ENCODE measurements around the gene HMX1.

The HMX1 gene

DNA sequence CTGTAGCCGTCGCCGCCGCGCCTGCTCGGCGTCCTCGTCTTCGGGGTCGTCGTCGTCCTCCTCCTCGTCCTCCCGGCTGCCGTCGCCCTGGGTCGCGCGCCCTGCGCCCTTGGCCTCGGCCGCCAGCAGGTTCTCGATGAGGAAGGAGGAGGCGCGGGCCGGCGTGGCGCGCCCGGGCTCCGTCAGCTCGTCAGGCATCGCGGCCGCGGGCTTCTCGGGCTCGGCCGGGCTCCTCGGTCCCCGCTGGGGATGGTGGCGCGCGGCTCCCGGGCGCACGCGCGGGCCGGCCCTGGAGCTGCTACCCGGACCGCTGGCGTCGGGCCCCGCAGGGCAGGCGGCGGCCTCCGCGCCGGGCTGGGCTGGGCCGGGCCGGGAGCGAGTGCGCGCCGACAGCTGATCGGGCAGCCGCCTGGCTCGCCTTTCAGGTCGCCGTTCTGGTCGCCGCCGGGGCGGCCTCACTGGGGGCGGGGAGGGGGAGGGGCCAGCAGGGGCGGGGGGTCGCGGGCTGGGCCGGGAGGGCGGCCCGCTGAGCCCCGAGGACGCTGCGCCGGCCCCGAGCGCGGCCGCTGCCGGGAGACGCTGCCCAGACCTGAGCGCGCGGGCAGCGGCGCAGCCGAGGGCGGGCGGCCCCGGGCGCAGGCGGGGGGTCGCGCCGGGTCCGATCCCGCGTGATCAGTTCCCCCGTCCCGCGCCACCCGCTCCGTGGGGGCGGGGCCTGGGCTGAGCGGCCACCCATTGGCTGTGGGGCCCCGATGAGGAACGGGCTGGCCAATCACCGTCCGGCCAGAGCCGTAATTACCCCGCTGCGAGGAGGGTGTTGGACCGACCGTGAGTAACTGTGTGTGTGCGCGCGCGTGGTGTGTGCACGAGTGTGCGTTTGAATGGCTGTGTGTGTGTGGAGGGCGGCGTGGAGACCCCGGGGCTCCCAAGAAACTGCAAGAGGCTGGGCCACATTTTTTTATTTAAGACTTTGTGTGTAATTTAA, at the start of gene HMX1:
TSS of gene HMX1 (minus strand) at position 423 of the 985 bp plus-strand sequence. CDS start at position 198, 225 bp downstream.
- in situ Hi-C loops (cut with HindIII; ENCODE audit: low sequenced_read_pairs) = no loop called here

GRCh38 chr4:8920969-8921368, 49.3 kb upstream of the HMX1 start:
- in situ Hi-C loops (cut with HindIII; ENCODE audit: low sequenced_read_pairs) = no loop called here

DNA sequence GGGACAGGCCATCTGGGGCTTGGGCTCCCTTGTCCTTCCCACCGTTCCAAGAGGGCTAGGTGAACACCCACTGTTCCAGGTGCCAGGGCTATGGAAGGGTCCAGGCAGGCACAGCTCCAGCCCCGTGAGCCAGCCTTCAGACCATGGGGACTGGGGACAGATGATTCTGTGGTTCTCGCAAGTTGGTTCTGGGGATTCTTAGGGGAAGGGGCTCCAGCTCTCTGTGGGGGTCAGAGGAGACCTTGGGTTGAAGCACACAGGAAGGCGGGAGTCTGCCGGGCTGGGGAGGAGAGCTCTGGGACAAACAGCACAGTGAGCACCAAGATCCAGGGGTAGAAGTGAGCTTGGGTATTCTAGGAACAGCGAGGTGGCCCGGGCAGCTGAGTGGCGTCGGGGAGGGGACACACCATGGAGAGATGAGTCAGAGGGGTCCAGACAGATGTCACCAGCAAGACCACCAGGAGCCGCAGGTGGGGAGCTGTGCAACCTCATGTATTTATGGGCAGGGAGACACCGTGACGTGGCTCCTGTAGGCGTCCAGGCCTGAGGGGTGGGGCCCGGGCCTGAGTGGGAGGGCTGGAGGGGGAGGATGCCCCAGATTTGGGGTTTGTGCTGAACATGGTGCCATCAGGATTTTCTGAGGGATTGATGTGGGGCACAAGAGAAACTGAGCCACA, 48.8 kb upstream of the HMX1 start:
- in situ Hi-C loops (cut with HindIII; ENCODE audit: low sequenced_read_pairs) = no loop called here

DNA sequence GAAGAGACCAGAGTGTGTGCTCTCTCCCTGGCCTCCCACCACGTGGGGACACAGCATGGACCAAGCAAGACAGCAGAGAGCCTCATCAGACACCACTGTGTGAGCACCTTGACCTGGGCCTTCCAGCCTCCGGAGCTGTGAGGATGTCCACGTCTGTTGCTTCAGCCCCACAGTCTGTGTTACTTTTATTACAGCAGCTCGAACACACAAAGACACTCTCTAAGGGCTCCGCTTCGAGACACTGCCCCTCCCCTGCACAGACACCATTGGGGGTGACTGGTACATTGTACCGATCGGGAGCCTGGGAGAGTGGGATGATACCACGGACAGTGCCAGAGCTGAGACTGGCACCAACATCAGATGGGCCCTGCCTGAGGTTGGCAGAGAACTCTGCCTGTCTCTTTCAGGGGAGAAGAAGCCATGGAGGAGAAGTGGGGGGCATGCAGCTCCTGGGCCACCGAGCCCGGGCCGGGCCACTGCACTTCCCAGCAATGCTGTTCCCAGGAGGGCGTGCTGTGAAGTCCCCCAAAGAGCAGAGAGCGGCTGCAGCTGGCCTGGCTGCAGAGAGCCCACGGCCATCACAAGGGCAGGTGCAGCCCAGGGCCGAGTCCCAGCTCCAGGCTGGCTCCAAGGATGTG, 48.1 kb upstream of the HMX1 start:
- in situ Hi-C loops (cut with HindIII; ENCODE audit: low sequenced_read_pairs) = no loop called here

- in situ Hi-C loops (cut with HindIII; ENCODE audit: low sequenced_read_pairs) = no loop called here
These were observed 46.5 kb upstream of the HMX1 start for GRCh38 chr4:8917868-8918783.

GRCh38 chr4:8917321-8917811, 45.7 kb upstream of the HMX1 start:
- in situ Hi-C loops (cut with HindIII; ENCODE audit: low sequenced_read_pairs) = no loop called here

DNA sequence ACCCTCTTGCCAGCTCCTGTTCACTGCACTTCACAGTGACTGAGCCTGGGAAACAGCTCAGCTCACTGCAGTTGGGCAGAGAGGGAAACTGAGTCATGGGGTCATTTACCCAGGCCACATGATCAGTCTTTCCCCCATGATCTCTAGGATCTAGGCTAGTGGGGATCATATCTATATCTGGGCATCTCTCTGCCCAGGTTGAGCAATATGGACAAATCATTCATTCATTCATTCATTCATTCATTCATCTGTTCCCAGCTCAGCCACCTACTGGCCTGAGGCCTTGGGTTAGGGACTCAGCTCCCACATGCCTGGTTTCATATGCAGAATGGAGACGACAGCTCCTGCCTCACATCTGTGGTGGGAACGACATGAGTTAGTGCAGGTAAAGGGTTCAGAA, 45.3 kb upstream of the HMX1 start:
- in situ Hi-C loops (cut with HindIII; ENCODE audit: low sequenced_read_pairs) = no loop called here

DNA sequence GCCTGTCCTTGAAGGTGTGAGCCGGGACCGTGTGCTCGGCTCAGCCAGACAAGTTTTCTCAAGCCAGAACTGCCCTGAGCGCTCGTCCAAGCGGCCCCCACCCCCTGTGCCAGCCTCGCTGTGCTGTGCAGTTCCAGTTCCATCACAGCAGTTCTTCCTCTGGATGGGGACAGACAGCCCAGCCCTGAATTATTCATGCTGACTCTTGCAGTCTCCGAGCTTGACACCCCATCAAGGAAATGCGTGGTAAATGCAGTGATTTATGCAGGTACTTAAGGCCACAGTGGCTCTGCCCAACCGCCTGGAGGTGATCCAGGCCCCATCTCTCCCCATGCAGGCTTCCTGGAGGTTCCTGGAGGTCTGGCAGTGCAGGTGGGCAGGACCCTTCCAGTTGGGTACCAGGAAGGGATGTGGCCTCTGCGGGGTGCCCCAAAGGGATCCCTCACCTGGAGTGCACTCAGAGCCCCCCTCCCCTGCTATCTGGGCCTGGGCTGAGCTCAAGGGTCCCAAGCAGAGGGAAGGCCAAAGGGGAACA, 44.8 kb upstream of the HMX1 start:
- in situ Hi-C loops (cut with HindIII; ENCODE audit: low sequenced_read_pairs) = no loop called here

GRCh38 chr4:8915201-8916200, 43.9 kb upstream of the HMX1 start:
- in situ Hi-C loops (cut with HindIII; ENCODE audit: low sequenced_read_pairs) = no loop called here

DNA sequence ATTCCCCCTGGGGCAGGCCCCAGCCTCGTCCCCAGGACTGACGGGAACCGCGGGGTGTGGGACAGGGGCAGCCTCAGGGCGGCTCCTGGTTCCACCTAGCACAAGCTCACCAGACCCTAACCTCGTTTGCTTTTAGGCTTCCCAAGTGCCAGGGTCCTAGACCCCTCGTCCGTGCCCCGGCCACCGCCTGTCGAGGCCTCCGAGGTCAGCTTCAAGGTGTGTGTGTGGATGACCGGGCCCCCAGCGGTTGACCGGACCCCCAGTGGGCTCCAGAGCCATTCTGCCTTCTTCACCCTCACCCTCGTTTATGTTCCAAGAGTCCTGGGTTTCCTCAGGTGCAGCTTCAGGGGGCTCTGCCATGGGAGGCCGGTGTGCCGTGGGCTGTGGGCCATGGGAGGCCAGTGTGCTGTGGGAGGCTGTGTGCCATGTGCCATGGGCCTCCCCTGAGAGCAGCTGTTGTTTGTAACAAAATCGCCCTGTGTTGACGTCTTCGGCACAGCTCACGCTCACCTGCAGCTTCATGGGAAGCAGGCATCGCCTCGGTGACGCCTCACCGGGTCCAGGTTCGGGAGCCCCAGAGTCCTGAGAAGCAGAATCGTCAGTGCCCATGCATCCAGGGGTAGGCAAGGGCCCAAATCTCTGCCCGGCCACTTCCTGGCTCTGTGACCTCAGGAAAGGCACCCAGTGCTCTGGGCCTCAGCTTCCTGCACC, 43.0 kb upstream of the HMX1 start:
- in situ Hi-C loops (cut with HindIII; ENCODE audit: low sequenced_read_pairs) = no loop called here

DNA sequence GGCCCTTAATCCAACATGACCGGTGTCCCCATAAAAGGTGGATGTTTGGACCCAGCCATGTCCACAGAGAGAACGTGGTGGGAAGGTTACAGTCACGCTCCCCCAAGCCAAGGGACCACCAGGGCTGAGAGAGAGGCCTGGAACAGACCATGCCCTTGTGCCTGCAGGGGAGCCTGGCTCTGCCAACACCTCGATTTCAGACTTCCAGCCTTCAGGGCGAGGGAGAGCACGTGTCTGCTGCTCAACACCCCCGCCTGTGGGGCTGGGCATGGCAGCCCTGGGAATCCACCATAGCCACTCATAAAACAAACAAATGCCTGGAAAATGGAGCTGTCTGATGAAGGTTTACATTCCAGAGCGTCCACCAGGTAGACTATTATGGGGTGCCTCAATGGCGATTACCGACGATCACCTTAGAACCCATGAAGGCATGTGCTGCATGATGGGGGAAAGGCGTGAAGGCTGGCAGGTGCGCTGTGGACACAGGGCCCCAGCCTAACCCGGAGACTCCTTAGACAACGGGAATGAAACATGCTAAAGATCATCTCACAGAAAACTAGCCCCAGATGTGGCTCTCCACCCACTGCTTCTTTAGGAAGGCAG, 42.3 kb upstream of the HMX1 start:
- in situ Hi-C loops (cut with HindIII; ENCODE audit: low sequenced_read_pairs) = no loop called here

GRCh38 chr4:8913121-8913857, 41.6 kb upstream of the HMX1 start:
- in situ Hi-C loops (cut with HindIII; ENCODE audit: low sequenced_read_pairs) = no loop called here

- in situ Hi-C loops (cut with HindIII; ENCODE audit: low sequenced_read_pairs) = no loop called here
These were observed 40.9 kb upstream of the HMX1 start for GRCh38 chr4:8912506-8912905.

DNA sequence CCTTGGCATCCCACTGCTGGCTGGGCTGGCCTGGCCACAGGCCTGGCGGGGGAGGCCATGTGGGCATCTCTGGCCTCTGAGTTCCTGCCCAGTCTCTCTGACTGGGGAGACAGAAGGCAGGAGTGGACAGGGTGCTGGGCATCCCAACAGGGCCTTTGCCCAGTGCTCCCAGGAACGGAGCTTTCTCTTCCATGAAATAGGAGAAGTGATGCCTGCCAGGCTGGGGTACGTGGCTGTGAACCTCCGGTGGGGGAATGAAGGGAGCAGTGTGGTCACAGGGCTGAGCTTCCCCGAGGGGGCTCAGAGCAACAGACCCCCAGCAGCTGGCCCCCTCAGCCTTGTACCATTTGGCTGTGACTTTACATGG, 40.4 kb upstream of the HMX1 start:
- in situ Hi-C loops (cut with HindIII; ENCODE audit: low sequenced_read_pairs) = no loop called here

DNA sequence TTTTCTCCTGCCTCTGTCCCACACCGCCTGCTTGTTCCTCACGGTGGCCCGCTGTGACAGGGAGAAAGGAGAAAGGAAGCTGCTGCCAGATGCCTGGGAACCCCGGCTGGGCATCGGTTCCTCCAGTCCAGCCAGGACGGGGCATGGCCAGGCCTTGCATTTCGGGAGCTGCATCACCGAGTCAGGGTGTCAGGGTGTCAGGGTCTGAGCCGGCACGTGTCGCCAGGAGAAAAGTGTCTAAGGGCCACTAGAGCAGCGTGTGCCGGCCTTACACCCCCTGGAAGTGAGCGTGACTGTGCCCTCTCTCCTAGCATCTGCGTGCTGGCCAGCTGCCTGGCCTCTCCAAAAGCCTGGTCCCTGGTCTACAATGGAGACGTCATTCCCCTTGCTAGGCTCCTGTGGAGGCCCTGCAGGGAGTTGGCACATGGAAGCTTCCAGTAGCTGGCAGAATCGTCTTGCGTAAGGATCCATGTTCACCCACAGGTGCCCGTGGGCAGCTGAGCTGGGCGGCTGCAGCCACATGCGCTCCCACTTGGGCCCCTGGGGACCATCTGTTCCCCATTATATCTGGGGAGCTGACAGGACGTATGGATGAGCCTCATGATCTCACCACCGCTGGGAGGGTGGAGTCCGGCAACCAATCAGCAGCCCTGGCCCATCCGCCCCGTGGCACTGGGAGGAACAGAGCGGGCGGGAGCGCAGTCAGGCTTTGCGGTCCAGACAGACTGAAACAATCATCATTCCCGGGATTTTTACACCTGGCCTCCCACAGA, 39.9 kb upstream of the HMX1 start:
- in situ Hi-C loops (cut with HindIII; ENCODE audit: low sequenced_read_pairs) = no loop called here

GRCh38 chr4:8910822-8911315, 39.2 kb upstream of the HMX1 start:
- in situ Hi-C loops (cut with HindIII; ENCODE audit: low sequenced_read_pairs) = no loop called here

Data from endothelial cell of hepatic sinusoid (primary cell).